ENCODE results near the gene SPTLC3.

- TF ChIP-seq POLR2AphosphoS5 (IDR thresholded peaks at IDR 0.05; ENCODE audit: low read depth) (no peak), CTCF (conservative IDR thresholded peaks at IDR 0.05; ENCODE audit: low read depth in 2 of 2) (no peak), EZH2 (IDR thresholded peaks at IDR 0.05; ENCODE audit: low read depth, unreplicated experiment) (no peak), ZNF462 (CRISPR knock-in tag; IDR thresholded peaks at IDR 0.05) (no peak), ZNF331 (CRISPR knock-in tag; IDR thresholded peaks at IDR 0.05; ENCODE audit: low read depth) (no peak), REST (IDR thresholded peaks at IDR 0.05; ENCODE audit: unreplicated experiment) (no peak), CREB1 (CRISPR knock-in tag; IDR thresholded peaks at IDR 0.05; ENCODE audit: low read depth) (no peak), ZNF114 (CRISPR knock-in tag; IDR thresholded peaks at IDR 0.05) (no peak), JUNB (IDR thresholded peaks at IDR 0.05; ENCODE audit: unreplicated experiment) (no peak), ETS1 (IDR thresholded peaks at IDR 0.05) (no peak), EZH2phosphoT487 (IDR thresholded peaks at IDR 0.05; ENCODE audit: unreplicated experiment) (no peak)
Measured at GRCh38 chr20:13213335-13213734, 204.6 kb downstream of the SPTLC3 start.
